NCI-H2029 treated with DMSO at 0.1 percent for 48 hours (cell line): ENCODE measurements around the gene PRAMEF27.
"Not testable (repeated sequence)": the region's sequence is repeated elsewhere in the genome, so short reads cannot be mapped to it uniquely, and the experiment has no call there.

Experiments used
- DNase-seq: peaks from one replicate; lab custom pipeline; 2025; lab: John Stamatoyannopoulos, UW

Gene PRAMEF27

DNA sequence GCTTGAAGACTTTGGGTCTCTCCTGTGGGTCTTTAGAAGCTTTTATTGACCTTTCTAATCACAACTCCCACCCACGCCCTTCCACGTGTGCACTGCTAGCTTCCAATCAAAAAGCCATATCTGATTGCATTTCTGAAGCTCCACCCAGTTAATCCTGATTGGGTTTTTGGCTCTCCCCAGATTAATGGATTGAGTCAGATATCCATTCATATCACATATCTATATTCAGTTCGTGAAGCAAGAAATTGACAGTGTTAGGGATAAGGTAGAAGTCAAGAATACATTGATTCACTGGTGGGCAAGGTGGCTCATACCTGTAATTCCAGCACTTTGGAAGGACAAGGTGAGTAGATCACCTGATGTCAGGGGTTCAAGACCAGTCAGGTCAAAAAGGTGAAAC, at the start of gene PRAMEF27:
Gene PRAMEF27 (minus strand): TSS at position 101 of the 400 bp plus-strand sequence. CDS start 2,916 bp downstream, outside the sequence.
- not testable (repeated sequence) for DNase-seq

DNA sequence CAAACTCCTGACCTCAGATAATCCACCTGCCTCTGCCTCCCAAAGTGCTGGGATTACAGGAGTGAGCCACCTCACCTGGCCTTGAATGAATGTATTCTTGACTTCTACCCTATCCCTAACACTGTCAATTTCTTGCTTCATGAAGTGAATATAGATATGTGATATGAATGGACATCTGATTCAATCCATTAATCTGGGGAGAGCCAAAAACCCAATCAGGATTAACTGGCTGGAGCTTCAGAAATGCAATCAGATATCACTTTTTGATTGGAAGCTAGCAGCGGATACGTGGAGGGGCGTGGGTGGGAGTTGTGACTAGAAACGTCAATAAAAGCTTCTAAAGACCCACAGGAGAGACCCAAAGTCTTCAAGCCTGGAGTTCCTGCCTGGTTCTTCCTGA, 14.1 kb upstream of the PRAMEF27 start, which contains the start of gene PRAMEF25:
Gene PRAMEF25 (plus strand): TSS at position 301 of the 400 bp plus-strand sequence. CDS start 2,920 bp downstream, outside the sequence.
- not testable (repeated sequence) for DNase-seq

DNA sequence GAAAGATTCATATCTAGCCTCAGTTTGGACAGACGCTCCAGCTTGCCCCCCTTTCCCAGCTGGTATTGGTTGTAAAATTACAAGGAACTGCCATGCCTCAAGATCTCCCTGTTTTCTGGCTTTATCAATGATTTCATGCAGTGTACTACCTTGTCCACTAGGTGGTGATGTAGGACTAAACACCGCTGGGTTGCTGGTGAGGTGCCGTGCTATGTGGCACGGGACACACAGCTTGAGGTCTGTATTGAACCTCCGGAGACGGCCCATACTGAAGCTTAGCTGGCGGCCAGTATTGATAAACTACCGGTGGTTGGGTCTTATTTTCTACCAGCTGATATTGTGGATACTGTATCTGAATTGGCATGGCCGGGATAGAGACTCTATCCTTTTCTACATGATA, 36.5 kb downstream of the PRAMEF27 start:
- not testable (repeated sequence) for DNase-seq

DNA sequence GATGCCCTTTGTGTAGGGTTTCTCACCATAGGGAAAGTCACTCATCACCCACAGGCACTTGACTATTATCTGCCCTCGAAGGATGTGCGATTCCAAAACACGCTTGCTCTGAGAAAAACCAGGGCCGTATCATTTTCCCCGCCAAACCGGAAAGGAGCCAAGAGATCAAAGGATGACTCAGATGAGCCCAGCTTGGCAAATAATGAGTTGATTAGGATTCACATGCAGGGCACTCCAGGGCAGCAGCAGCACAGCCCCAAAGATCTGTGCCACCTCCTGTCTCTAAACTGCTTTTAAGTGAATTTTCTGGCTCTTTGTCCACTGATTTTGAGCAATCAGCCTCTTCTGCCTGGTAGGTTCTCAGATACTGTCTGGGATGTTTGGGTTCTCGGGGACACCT, 44.4 kb downstream of the PRAMEF27 start:
- not testable (repeated sequence) for DNase-seq

DNA sequence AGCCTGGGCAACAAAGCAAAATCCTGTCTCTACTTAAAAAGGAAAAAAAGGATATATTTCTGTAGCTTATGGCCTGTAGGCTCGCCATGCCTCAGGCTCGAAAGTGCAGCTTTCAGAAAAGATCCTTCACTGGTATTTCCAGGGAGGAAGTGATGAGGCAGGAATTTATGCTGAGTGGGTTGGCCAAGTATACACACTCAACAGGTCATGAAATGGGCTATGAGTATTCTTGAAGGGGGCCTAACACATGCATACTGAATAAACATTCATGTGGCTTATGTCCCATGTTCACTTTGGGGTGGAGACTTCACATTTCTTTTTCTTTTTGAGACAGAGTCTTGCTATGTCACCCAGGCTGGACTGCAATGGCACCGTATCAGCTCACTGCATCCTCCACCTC, 47.0 kb downstream of the PRAMEF27 start:
- not testable (repeated sequence) for DNase-seq

DNA sequence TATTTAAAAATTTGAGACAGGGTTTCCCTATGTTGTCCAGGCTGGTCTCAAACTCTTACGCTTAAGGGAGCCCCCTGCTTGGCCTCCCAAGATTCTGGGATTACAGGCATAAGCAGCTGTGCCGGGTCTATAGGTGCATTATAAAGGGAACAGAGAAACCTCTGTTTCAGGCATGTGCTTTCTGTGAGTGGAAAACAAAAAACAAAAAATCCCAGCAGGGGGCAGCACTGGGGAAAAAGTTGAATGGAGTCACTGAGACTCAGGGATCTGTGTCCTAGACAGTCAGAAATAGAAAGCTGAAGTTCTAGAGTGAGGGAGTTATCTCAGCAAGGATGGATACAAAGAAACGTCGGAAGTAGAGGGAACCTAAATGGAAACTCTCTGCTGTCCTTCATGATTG, 50.6 kb downstream of the PRAMEF27 start:
- DNase-seq: not testable (repeated sequence)
